Activated naive CD4-positive, alpha-beta T cell treated with anti-CD3 and anti-CD28 coated beads, Interleukin-2, amount 10 ng/mL, durations not matched to agents 5 hours and 36 hours (primary cell): ENCODE data around the gene ZNF326. TPM values are rescaled to one million over a fixed set of nuclear protein-coding genes. Genes with fewer than 3 reads are reported as not detected.

ENCODE experiments used
- total RNA-seq, 2 experiments: library from RNA; stranded (reverse); gene quantifications; one replicate each; pipeline ENCODE4 v1.2.3, GENCODE V29; 2021

The ZNF326 gene
- 10 to 100 TPM; 15.6 to 16.5 TPM for total RNA-seq

GRCh38 chr1:89994805-89995597 is at the start of gene ZNF326:
Gene ZNF326 (plus strand): TSS chr1:89995110. CDS start chr1:89995258, 148 bp downstream.

Other genes starting within 250 kb of the ZNF326 start
- 10 to 100 TPM; 29.2 to 30.9 TPM for gene LRRC8D, start 174.1 kb upstream of the ZNF326 start, total RNA-seq